GM12801 (cell line): ENCODE measurements around the gene CPB1.

ENCODE experiments used
- CTCF ChIP-seq: IDR thresholded peaks from one replicate; pipeline ENCODE4 v1.5.1; 2011; ENCODE audit warnings: control low read depth; ENCODE audit not compliant: insufficient read length; ENCODE audit errors: extremely low read depth

Gene CPB1

GRCh38 chr3:148906667-148907066 lies 79.1 kb downstream of the CPB1 start:
- TF ChIP-seq CTCF = no peak
